Measurements from ENCODE around the gene TMIE. TPM values are rescaled to one million over a fixed set of nuclear protein-coding genes. Genes with fewer than 3 reads are reported as not detected.

The TMIE gene
- total RNA-seq, 4 donors from 2014 or later, result 0.33 to 1.2 (median 0.69) TPM; not detected in 1

GRCh38 chr3:46663591-46664135, 37.5 kb upstream of the TMIE start:
- H3K4me3 ChIP-seq, result no peak overlapping the region
- no peaks in the 10 kb centered on the region for H3K9me3 ChIP-seq
- H3K4me1 ChIP-seq, result peaks cover 19 to 45% (median 25%) of the 10 kb centered on the region in 4 donors
- TF ChIP-seq POLR2A (IDR thresholded peaks at IDR 0.05; ENCODE audit: low read depth) (no peak), CTCF (IDR thresholded peaks at IDR 0.05) (no peak), EP300 (IDR thresholded peaks at IDR 0.05) (no peak), POLR2AphosphoS5 (IDR thresholded peaks at IDR 0.05) (no peak)
- no peak overlapping the region for H3K27ac ChIP-seq (replicated peaks in 1 of 4)
- intact Hi-C loops (cut with DNase I), result no loop called here
- no peak for DNase-seq (ENCODE audit: extremely low spot score)
- no peaks in the 10 kb centered on the region for H3K36me3 ChIP-seq
- WGBS, result 69% methylated on average over 7 of the region's 8 CpGs
- H3K27me3 ChIP-seq, result no peaks in the 10 kb centered on the region

- Histone ChIP-seq H3K4me3 (no peak overlapping the region), H3K27me3 (no peaks in the 10 kb centered on the region), H3K9me3 (no peaks in the 10 kb centered on the region), H3K4me1 (peaks cover 19 to 45% (median 25%) of the 10 kb centered on the region in 4 donors), H3K27ac (replicated peaks in 1 of 4) (no peak overlapping the region), H3K36me3 (no peaks in the 10 kb centered on the region)
- intact Hi-C loops (cut with DNase I), result no loop called here
- DNase-seq (ENCODE audit: extremely low spot score), result no peak
- 100% methylated on average over 3 of the region's 6 CpGs for WGBS
- TF ChIP-seq CTCF (IDR thresholded peaks at IDR 0.05), result no peak
- no peak for TF ChIP-seq EP300 (IDR thresholded peaks at IDR 0.05)
- TF ChIP-seq POLR2A (IDR thresholded peaks at IDR 0.05; ENCODE audit: low read depth), result no peak
- TF ChIP-seq POLR2AphosphoS5 (IDR thresholded peaks at IDR 0.05), result no peak
These were observed 36.8 kb upstream of the TMIE start for GRCh38 chr3:46664188-46664970.

- no peak overlapping the region for H3K27ac ChIP-seq (replicated peaks in 1 of 4)
- peaks cover 0 to under 1% (median 0%) of the 10 kb centered on the region in 4 donors for H3K36me3 ChIP-seq
- WGBS, result 81% methylated on average over 17 of the region's 23 CpGs
- H3K27me3 ChIP-seq, result no peaks in the 10 kb centered on the region
- no peaks in the 10 kb centered on the region for H3K9me3 ChIP-seq
- H3K4me1 ChIP-seq, result peaks cover 19 to 45% (median 25%) of the 10 kb centered on the region in 4 donors
- no peak for DNase-seq (ENCODE audit: extremely low spot score)
- no peak overlapping the region for H3K4me3 ChIP-seq
- no peak for TF ChIP-seq EP300 (IDR thresholded peaks at IDR 0.05)
- no peak for TF ChIP-seq CTCF (IDR thresholded peaks at IDR 0.05)
- no peak for TF ChIP-seq POLR2AphosphoS5 (IDR thresholded peaks at IDR 0.05)
- no peak for TF ChIP-seq POLR2A (IDR thresholded peaks at IDR 0.05; ENCODE audit: low read depth)
- intact Hi-C loops (cut with DNase I), result no loop called here
These were observed 36.0 kb upstream of the TMIE start for GRCh38 chr3:46664971-46665762.

GRCh38 chr3:46665763-46666452, 35.3 kb upstream of the TMIE start:
- H3K27ac ChIP-seq (replicated peaks in 1 of 4), result no peak overlapping the region
- peaks cover 19 to 38% (median 22%) of the 10 kb centered on the region in 4 donors for H3K4me1 ChIP-seq
- TF ChIP-seq EP300 (IDR thresholded peaks at IDR 0.05) (no peak), CTCF (IDR thresholded peaks at IDR 0.05) (no peak), POLR2AphosphoS5 (IDR thresholded peaks at IDR 0.05) (no peak), POLR2A (IDR thresholded peaks at IDR 0.05; ENCODE audit: low read depth) (no peak)
- no peak for DNase-seq (ENCODE audit: extremely low spot score)
- no peaks in the 10 kb centered on the region for H3K9me3 ChIP-seq
- H3K27me3 ChIP-seq, result no peaks in the 10 kb centered on the region
- intact Hi-C loops (cut with DNase I), result no loop called here
- 75% methylated on average over 9 of the region's 9 CpGs for WGBS
- H3K4me3 ChIP-seq, result no peak overlapping the region
- H3K36me3 ChIP-seq, result peaks cover 0 to 8% (median 0%) of the 10 kb centered on the region in 4 donors
